Measurements from ENCODE around the gene FTCD. TPM values are rescaled to one million over a fixed set of nuclear protein-coding genes. Genes with fewer than 3 reads are reported as not detected.

FTCD gene
- total and polyA plus RNA-seq, 2 donors (not counting 1 experiment from before 2014, with no cell fraction given) = 0.27 to 1.3 TPM

DNA sequence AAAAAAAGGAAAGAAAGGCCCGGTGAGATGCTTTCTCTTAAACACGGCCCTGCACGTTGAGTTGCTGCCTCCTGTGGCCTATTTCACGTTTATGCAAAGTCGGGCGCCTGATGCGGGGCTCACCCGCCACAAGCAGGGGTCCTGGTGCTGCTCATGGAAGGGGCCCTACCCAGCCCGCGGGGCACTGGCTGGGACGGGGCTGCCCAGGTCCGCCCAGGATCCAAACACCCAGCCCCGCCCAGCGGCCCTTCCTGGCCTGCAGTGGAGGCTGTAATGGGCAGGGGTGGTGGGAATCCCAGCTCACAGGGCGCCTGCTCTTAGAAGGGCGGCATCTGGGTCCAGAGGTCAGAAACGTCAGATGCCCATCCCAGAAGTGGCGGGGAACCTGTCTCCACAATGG lies 55.9 kb downstream of the FTCD start:
- H3K4me1 ChIP-seq (ENCODE audit: control insufficient read depth, extremely low read depth, insufficient read depth, low read length) = peaks cover 2% of the 10 kb centered on the region
- peak overlapping the region; percentile 83 for H3K4me2 ChIP-seq (ENCODE audit: extremely low read depth, insufficient read depth, low read length)
- TF ChIP-seq EZH2 (IDR thresholded peaks at IDR 0.05; ENCODE audit: low read length, missing control alignments) = no peak
- TF ChIP-seq, protein P1, sequence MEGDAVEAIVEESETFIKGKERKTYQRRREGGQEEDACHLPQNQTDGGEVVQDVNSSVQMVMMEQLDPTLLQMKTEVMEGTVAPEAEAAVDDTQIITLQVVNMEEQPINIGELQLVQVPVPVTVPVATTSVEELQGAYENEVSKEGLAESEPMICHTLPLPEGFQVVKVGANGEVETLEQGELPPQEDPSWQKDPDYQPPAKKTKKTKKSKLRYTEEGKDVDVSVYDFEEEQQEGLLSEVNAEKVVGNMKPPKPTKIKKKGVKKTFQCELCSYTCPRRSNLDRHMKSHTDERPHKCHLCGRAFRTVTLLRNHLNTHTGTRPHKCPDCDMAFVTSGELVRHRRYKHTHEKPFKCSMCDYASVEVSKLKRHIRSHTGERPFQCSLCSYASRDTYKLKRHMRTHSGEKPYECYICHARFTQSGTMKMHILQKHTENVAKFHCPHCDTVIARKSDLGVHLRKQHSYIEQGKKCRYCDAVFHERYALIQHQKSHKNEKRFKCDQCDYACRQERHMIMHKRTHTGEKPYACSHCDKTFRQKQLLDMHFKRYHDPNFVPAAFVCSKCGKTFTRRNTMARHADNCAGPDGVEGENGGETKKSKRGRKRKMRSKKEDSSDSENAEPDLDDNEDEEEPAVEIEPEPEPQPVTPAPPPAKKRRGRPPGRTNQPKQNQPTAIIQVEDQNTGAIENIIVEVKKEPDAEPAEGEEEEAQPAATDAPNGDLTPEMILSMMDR (conservative IDR thresholded peaks at IDR 0.05 in 1 of 2, IDR thresholded peaks at IDR 0.05 in 1 of 2; ENCODE audit: low read depth in 1 of 2, low read length in 2 of 2) = peak; percentile 6 to 33
- peaks cover 5% of the 10 kb centered on the region for H3K36me3 ChIP-seq (ENCODE audit: control insufficient read depth, insufficient read depth, low read length)
- peak overlapping the region; percentile 74 for H3K9ac ChIP-seq (ENCODE audit: insufficient read depth, low read length)
- H3K27ac ChIP-seq (ENCODE audit: insufficient read depth, low read length) = peak overlapping the region; percentile 86
- H3K4me3 ChIP-seq (replicated peaks in 1 of 4; ENCODE audit: control extremely low read depth in 1 of 4, insufficient read depth in 1 of 4, low read depth in 3 of 4, low read length in 4 of 4) = peak overlapping the region; percentile 79 to 91 (median 90)
- H4K20me1 ChIP-seq (ENCODE audit: control insufficient read depth, extremely low read depth, insufficient read depth, low read length) = peaks cover 5% of the 10 kb centered on the region
- no peaks in the 10 kb centered on the region for H3K9me3 ChIP-seq (ENCODE audit: control insufficient read depth, insufficient read depth, low read depth, low read length)
- DNase-seq (ENCODE audit: low read depth in 2 of 2) = peak in 1 of 2 donors; percentile 54
- no peaks in the 10 kb centered on the region for H3K27me3 ChIP-seq (ENCODE audit: control insufficient read depth, insufficient read depth, low read length)
- peaks cover 62% of the 10 kb centered on the region for H3K79me2 ChIP-seq (ENCODE audit: control insufficient read depth, insufficient read depth, low read length)
- no peak overlapping the region for H2AFZ ChIP-seq (ENCODE audit: low read length)

DNA sequence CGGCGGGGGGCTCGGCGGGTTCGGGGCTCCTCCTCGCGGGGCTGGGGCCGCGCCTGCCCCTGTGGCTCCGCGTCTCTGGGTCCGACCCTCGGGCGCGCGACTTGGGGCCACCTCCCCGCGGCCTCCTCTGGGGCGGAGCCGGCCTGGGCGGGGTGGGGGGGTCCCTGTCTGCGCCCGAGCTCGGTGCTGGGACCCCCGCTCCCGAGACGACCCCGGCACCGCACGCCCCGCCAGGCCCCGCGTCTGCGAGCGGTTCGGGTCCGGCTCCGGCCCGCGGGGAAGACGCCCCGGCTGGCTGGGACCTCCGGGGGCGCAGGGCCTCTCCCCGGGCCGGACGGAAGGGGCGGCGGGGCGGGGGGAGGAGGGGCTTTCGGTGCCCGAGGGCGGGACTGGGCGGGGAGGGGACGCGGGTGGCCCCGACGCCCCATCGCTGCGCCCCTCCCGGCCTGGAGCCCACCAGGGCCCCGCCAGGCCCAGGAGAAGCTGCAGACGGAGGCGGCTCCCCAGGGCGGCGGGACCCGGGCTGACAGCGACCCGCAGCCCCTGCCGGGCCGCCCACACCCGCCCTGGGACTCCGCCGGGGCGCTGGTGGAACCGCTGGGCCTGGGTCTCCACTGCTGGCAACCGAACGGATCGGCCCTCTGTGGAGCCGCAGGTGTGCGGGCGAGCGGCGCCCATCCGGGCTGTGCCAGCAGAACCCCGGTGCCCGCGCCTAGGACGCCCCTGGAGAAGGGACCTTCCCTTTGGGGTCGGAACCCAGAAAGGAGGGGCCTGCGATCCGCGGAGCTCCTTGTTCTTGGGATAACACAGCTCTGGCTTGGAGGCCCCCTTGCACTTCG lies 56.9 kb downstream of the FTCD start:
- H3K9ac ChIP-seq (ENCODE audit: insufficient read depth, low read length) = peak overlapping the region; percentile 96
- H3K4me1 ChIP-seq (ENCODE audit: control insufficient read depth, extremely low read depth, insufficient read depth, low read length) = peaks cover 4% of the 10 kb centered on the region
- H2AFZ ChIP-seq (ENCODE audit: low read length) = no peak overlapping the region
- no peak for TF ChIP-seq EZH2 (IDR thresholded peaks at IDR 0.05; ENCODE audit: low read length, missing control alignments)
- TF ChIP-seq, protein P1 (conservative IDR thresholded peaks at IDR 0.05 in 1 of 2, IDR thresholded peaks at IDR 0.05 in 1 of 2; ENCODE audit: low read depth in 1 of 2, low read length in 2 of 2) = no peak
- H3K27me3 ChIP-seq (ENCODE audit: control insufficient read depth, insufficient read depth, low read length) = no peaks in the 10 kb centered on the region
- no peaks in the 10 kb centered on the region for H3K9me3 ChIP-seq (ENCODE audit: control insufficient read depth, insufficient read depth, low read depth, low read length)
- H3K79me2 ChIP-seq (ENCODE audit: control insufficient read depth, insufficient read depth, low read length) = peaks cover 53% of the 10 kb centered on the region
- peaks cover 3% of the 10 kb centered on the region for H3K36me3 ChIP-seq (ENCODE audit: control insufficient read depth, insufficient read depth, low read length)
- peak overlapping the region; percentile 79 to 91 (median 90) for H3K4me3 ChIP-seq (replicated peaks in 1 of 4; ENCODE audit: control extremely low read depth in 1 of 4, insufficient read depth in 1 of 4, low read depth in 3 of 4, low read length in 4 of 4)
- H3K4me2 ChIP-seq (ENCODE audit: extremely low read depth, insufficient read depth, low read length) = peak overlapping the region; percentile 48
- peaks cover 5% of the 10 kb centered on the region for H4K20me1 ChIP-seq (ENCODE audit: control insufficient read depth, extremely low read depth, insufficient read depth, low read length)
- no peak for DNase-seq (ENCODE audit: low read depth in 2 of 2)
- H3K27ac ChIP-seq (ENCODE audit: insufficient read depth, low read length) = peak overlapping the region; percentile 86

DNA sequence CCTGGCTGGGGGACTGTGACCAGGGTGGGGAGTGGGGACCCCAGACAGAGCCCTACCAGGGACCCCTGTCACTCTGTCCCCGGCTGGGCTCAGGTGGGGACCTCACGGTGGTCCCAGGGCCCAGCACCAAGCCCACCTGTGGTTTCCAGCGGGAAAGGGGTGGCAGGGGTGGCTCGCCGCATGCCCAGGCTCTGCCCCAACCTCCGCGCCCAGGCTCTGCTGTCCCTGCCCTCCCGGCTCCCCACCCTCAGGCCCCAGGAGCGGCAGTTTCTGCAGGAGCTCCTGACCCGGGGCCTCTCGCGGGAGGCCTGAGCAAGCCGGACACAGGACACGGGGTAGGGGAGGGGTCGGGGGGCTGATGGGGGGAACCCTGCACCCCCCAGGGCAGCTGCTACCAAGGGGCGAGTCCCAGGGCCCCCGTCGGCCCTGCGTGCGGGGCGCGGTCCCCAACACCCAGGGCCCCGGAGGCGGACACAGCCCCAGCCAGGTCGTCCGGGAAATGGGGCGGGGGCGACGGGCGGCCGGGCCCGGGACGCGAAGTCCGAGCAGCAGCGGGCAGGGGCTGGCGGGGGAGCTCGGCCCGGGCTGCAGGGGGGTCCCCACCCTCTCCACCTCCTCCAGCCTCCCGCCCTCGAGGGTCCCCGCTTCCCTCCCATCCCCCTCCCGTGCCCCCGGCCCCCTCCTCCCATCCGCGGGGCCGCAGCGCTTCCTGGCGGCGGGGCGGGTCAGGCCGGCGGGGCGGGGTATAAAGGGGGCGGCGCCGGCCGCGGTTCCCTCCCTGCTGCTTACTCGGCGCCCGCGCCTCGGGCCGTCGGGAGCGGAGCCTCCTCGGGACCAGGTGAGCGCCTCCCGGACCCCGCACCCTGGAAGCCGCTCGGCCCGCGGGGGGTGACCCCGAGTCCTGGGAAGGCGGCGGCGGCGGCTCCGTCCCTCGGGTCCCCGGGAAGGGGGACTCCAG lies 57.8 kb downstream of the FTCD start, which contains the start of gene COL6A2:
Gene COL6A2 (plus strand): TSS at position 777 of the 958 bp plus-strand sequence.
- Histone ChIP-seq H3K4me1 (ENCODE audit: control insufficient read depth, extremely low read depth, insufficient read depth, low read length) (peaks cover 13% of the 10 kb centered on the region), H3K9ac (ENCODE audit: insufficient read depth, low read length) (peak within 1 kb of the TSS; percentile 96), H4K20me1 (ENCODE audit: control insufficient read depth, extremely low read depth, insufficient read depth, low read length) (peaks cover 5% of the 10 kb centered on the region), H3K36me3 (ENCODE audit: control insufficient read depth, insufficient read depth, low read length) (peaks cover 3% of the 10 kb centered on the region), H3K4me2 (ENCODE audit: extremely low read depth, insufficient read depth, low read length) (peak within 1 kb of the TSS; percentile 85), H3K27me3 (ENCODE audit: control insufficient read depth, insufficient read depth, low read length) (no peaks in the 10 kb centered on the region), H3K9me3 (ENCODE audit: control insufficient read depth, insufficient read depth, low read depth, low read length) (no peaks in the 10 kb centered on the region), H3K79me2 (ENCODE audit: control insufficient read depth, insufficient read depth, low read length) (peaks cover 44% of the 10 kb centered on the region), H3K27ac (ENCODE audit: insufficient read depth, low read length) (peak within 1 kb of the TSS; percentile 86), H2AFZ (ENCODE audit: low read length) (no peak within 1 kb of the TSS), H3K4me3 (replicated peaks in 1 of 4; ENCODE audit: control extremely low read depth in 1 of 4, insufficient read depth in 1 of 4, low read depth in 3 of 4, low read length in 4 of 4) (peak within 1 kb of the TSS; percentile 79 to 91 (median 90))
- peak; percentile 59 to 64 for DNase-seq (ENCODE audit: low read depth in 2 of 2)
- TF ChIP-seq, protein P1 (conservative IDR thresholded peaks at IDR 0.05 in 1 of 2, IDR thresholded peaks at IDR 0.05 in 1 of 2; ENCODE audit: low read depth in 1 of 2, low read length in 2 of 2) = peak in 1 of 2 donors; percentile 14
- no peak for TF ChIP-seq EZH2 (IDR thresholded peaks at IDR 0.05; ENCODE audit: low read length, missing control alignments)

All from fibroblast of lung (primary cell).